Glutamatergic neuron (in vitro differentiated cells): ENCODE measurements around the gene ROBO1. TPM values are rescaled to one million over a fixed set of nuclear protein-coding genes. Genes with fewer than 3 reads are reported as not detected.

Experiments used
- DNase-seq: peaks from one replicate; pipeline ENCODE4 v3.0.0; 2022
- H3K27ac Mint-ChIP-seq: one replicate; pipeline ENCODE4 v1.8.0; 2020; ENCODE audit warnings: mild to moderate bottlenecking, mixed read lengths, inconsistent platforms; ENCODE audit not compliant: unreplicated experiment
- H3K27me3 Mint-ChIP-seq: one replicate; pipeline ENCODE4 v1.8.0; 2020; ENCODE audit warnings: mild to moderate bottlenecking, moderate library complexity, mixed read lengths, inconsistent platforms; ENCODE audit not compliant: unreplicated experiment
- H3K36me3 Mint-ChIP-seq: one replicate; pipeline ENCODE4 v1.8.0; 2020; ENCODE audit warnings: mild to moderate bottlenecking, mixed read lengths, inconsistent platforms; ENCODE audit not compliant: unreplicated experiment
- H3K4me1 Mint-ChIP-seq: one replicate; pipeline ENCODE4 v1.8.0; 2020; ENCODE audit warnings: mild to moderate bottlenecking, low read depth, mixed read lengths, inconsistent platforms; ENCODE audit not compliant: unreplicated experiment
- H3K4me3 Mint-ChIP-seq: one replicate; pipeline ENCODE4 v1.8.0; 2020; ENCODE audit warnings: mild to moderate bottlenecking, mixed read lengths, inconsistent platforms; ENCODE audit not compliant: unreplicated experiment
- H3K9me3 Mint-ChIP-seq: one replicate; pipeline ENCODE4 v1.8.0; 2020; ENCODE audit warnings: mild to moderate bottlenecking, moderate library complexity, mixed read lengths, inconsistent platforms; ENCODE audit not compliant: unreplicated experiment
- CTCF ChIP-seq: fragments of 200-600 bp; sonication (generic); IDR thresholded peaks from one replicate; pipeline ENCODE4 v1.5.0; 2021; ENCODE audit not compliant: partially characterized antibody, unreplicated experiment
- total RNA-seq: library from RNA; stranded (reverse); fragmentation: NEBNext Ultra II Directional; extraction: Animal tissue kit (Norgen Biotek cat#: 25700); gene quantifications from one replicate; pipeline ENCODE4 v1.2.1, GENCODE V29; 2021; ENCODE audit not compliant: unreplicated experiment

The ROBO1 gene
- total RNA-seq, 1 donor from 2014 or later, result 505 TPM

- Mint-ChIP-seq H3K4me1 (no peaks in the 10 kb centered on the region), H3K4me3 (no peak overlapping the region), H3K27ac (no peak overlapping the region), H3K27me3 (no peaks in the 10 kb centered on the region), H3K9me3 (no peaks in the 10 kb centered on the region), H3K36me3 (no peaks in the 10 kb centered on the region)
- no peak for TF ChIP-seq CTCF
- DNase-seq, result no peak
Observed at GRCh38 chr3:79560698-79561097, 207.1 kb downstream of the ROBO1 start.

- Mint-ChIP-seq H3K9me3 (no peaks in the 10 kb centered on the region), H3K4me3 (no peak overlapping the region), H3K36me3 (no peaks in the 10 kb centered on the region), H3K4me1 (no peaks in the 10 kb centered on the region), H3K27ac (no peak overlapping the region), H3K27me3 (no peaks in the 10 kb centered on the region)
- TF ChIP-seq CTCF, result no peak
- no peak for DNase-seq
Observed at GRCh38 chr3:79558943-79559342, 208.9 kb downstream of the ROBO1 start.

- no peak for TF ChIP-seq CTCF
- H3K36me3 Mint-ChIP-seq, result no peaks in the 10 kb centered on the region
- no peaks in the 10 kb centered on the region for H3K4me1 Mint-ChIP-seq
- H3K27me3 Mint-ChIP-seq, result no peaks in the 10 kb centered on the region
- no peak for DNase-seq
- H3K4me3 Mint-ChIP-seq, result no peak overlapping the region
- no peak overlapping the region for H3K27ac Mint-ChIP-seq
- H3K9me3 Mint-ChIP-seq, result no peaks in the 10 kb centered on the region
Observed at GRCh38 chr3:79555655-79556054, 212.1 kb downstream of the ROBO1 start.

DNA sequence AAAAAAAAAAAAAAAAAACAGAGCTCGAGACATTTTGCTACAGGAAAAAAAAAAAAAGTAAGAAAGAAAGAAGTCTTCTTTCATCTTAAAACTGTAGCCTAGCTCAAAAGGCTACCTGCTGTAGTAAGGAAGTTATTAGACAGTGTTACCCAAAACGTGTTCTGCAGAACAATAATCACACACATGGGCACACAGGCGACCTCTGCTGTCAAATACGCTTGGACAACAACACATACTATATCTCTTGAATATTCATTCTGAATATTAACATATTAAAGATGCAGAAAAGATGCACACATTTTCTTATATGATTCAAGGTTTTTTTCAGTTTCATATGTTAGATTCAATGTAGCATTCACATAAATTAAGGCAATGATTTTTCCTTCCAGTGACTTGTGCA, 215.8 kb downstream of the ROBO1 start:
- no peak overlapping the region for H3K27ac Mint-ChIP-seq
- no peak for TF ChIP-seq CTCF

DNA sequence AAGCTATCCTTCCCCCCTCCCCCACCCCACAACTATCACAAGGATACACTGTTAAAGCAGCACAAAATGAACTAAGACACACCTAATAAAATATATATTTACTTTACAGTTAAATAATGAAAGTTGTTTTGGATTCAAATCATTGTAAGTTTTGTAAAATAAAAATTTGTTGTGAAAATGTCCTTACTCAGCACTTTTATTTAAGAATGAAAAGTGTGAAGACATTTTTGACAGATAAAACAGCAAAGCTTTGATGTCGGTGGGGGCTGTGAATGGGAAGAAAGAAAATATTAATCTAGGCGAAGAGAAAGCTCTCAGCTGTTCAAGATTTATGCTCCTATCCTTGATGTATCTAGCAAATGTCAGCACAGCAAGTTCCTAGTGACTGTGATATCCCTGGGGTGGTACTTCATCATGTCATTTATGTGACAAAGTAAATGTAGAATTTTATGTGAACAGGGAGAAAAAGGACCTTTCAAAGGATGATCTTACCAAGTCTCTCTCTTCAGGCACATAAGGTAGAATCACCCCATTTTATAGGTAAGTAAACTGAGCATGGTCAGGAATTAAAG, 216.4 kb downstream of the ROBO1 start:
- Mint-ChIP-seq H3K9me3 (no peaks in the 10 kb centered on the region), H3K4me3 (no peak overlapping the region), H3K27me3 (no peaks in the 10 kb centered on the region), H3K27ac (no peak overlapping the region), H3K36me3 (no peaks in the 10 kb centered on the region), H3K4me1 (no peaks in the 10 kb centered on the region)
- no peak for DNase-seq
- no peak for TF ChIP-seq CTCF

More for the DNA sequence above, 215.8 kb downstream of the ROBO1 start:
- Mint-ChIP-seq H3K27me3 (no peaks in the 10 kb centered on the region), H3K9me3 (no peaks in the 10 kb centered on the region), H3K36me3 (no peaks in the 10 kb centered on the region), H3K4me1 (no peaks in the 10 kb centered on the region), H3K4me3 (no peak overlapping the region)
- no peak for DNase-seq
